ENCODE measurements around the gene KRT2.

DNA sequence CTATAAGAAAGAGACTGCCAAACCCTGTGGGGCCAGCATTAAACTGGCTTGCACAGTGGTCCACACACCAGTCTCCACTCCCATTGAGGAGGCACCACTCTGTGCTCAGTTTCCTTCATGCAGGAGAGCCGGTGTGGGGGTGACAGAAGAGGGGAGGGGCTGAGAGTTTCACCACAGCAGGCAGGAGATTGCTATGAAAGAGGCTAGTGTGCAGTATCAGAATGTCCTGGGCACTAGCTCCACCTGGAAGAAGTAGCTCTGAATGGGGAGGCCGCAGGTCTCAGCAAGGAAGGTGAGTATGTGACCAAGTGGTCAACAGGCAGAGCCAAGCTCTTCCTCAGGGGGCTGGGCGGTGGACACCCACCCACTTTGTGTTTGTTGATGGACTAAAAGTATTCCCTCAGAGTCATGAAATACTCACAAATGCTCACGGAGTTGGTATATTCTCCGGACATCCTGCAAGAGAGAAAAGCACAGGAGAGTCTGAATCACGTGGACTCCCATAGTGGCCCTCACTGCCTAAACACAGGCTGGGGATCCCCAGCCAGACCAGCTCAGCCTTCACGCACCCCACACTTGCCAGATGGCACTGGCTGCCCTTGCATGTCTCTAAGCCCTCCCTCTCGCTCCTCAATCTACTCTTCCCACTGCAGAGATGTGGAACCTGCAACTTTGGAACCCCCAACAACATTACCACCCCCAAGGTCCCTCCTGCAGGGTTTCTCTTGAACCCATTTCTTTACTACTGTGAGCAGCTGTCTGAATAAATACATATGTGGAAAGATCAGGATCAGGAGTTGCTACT lies 43.0 kb downstream of the KRT2 start:
- no peak for TF ChIP-seq SMC3 (IDR thresholded peaks at IDR 0.05)
- TF ChIP-seq KDM1A (IDR thresholded peaks at IDR 0.05; ENCODE audit: low read depth): no peak
- TF ChIP-seq JUN (IDR thresholded peaks at IDR 0.05): no peak
- TF ChIP-seq PBX3 (IDR thresholded peaks at IDR 0.05): no peak
